IPS-20b (cell line): ENCODE results near the gene CA6.
"Not testable (repeated sequence)": the region's sequence is repeated elsewhere in the genome, so short reads cannot be mapped to it uniquely, and the experiment has no call there.

Experiments used
- H3K27ac ChIP-seq: one replicate; pipeline ENCODE4 v1.5.1; 2013; ENCODE audit warnings: low read length
- H3K27me3 ChIP-seq: 2 replicates; pipeline ENCODE4 v1.6.1; 2013; ENCODE audit warnings: mild to moderate bottlenecking, low read length, inconsistent platforms; ENCODE audit not compliant: insufficient read depth
- H3K36me3 ChIP-seq: 2 replicates; pipeline ENCODE4 v1.6.1; 2013; ENCODE audit warnings: low read depth, mild to moderate bottlenecking, inconsistent platforms, low read length, moderate library complexity; ENCODE audit not compliant: insufficient read depth
- H3K4me1 ChIP-seq: 2 replicates; pipeline ENCODE4 v1.6.1; 2013; ENCODE audit warnings: mild to moderate bottlenecking, control low read depth, inconsistent platforms, low read length, moderate library complexity; ENCODE audit not compliant: insufficient read depth
- H3K4me3 ChIP-seq: 2 replicates; pipeline ENCODE4 v1.5.1; 2013; ENCODE audit warnings: mild to moderate bottlenecking, low read length, inconsistent platforms
- H3K9ac ChIP-seq: 2 replicates; pipeline ENCODE4 v1.6.1; 2013; ENCODE audit warnings: low read depth, mild to moderate bottlenecking, inconsistent platforms, low read length, moderate library complexity
- H3K9me3 ChIP-seq: 2 replicates; pipeline ENCODE4 v1.6.1; 2013; ENCODE audit warnings: mild to moderate bottlenecking, low read depth, low read length, inconsistent platforms; ENCODE audit not compliant: insufficient read depth

Gene CA6

DNA sequence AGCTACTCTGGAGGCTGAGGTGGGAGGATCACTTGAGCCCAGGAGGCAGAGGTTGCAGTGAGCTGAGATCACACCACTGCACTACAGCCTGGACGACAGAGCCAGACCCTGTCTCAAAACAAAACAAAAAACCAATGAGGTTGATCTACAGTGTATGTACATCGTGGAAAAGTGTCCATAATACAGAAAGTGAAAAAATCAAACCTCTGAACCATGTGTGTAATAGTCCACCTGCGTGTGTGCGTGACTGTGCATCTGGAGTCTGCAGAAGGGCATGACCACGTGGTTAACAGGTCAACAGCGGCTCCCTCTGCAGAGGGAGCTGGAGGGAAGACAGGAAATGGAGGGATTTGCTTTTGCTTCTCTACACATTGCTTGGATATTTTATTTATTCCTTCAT is 34.8 kb upstream of the CA6 start:
- no peak overlapping the region for H3K4me3 ChIP-seq
- H3K27me3 ChIP-seq: no peaks in the 10 kb centered on the region
- H3K9me3 ChIP-seq: peaks cover 6% of the 10 kb centered on the region; the same call in 1 of the 2 replicates
- no peak overlapping the region for H3K27ac ChIP-seq
- H3K4me1 ChIP-seq: peaks cover 20% of the 10 kb centered on the region
- no peaks in the 10 kb centered on the region for H3K36me3 ChIP-seq
- H3K9ac ChIP-seq: no peak overlapping the region

DNA sequence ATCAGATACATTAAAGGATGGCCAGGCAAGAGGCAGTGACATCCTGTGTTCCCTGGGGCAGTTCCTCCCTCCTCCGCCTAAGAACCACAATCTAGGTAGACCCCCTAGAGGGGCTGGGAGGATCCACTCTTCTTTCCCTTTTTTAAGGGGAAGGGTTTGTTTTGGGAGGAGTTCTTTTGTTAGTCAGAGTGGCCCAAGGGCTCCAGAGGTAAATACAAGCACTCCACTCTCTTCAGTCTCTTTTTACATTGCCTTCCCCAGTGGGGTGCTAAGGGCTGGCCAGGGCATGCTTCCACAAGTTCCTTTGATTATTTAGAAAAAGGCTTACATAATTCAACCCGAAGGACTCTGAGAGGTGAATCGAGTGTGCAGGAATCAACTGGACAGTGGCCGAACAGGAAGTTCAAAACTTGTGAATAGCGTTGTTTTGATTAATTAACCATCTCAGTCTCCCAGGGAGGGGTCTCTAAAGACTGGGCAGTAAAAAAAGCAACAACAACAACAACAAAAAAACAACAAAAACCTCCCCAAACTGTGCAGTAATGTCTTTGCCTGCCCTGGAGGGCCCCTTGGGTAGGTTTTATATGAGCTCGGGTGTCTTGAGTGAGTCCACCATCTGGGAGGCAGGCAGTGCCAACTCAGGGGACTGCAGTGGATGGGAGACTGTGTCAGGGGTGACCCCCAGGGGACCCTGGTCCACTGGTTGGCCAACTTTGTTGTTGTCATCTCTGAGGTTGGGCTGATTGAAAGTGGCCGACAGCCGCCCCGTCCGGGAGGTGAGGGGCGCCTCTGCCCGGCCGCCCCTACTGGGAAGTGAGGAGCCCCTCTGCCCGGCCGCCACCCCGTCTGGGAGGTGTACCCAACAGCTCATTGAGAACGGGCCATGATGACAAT is 34.0 kb upstream of the CA6 start:
- Histone ChIP-seq H3K36me3 (no peaks in the 10 kb centered on the region), H3K27me3 (no peaks in the 10 kb centered on the region), H3K4me3 (no peak overlapping the region), H3K4me1 (peaks cover 22% of the 10 kb centered on the region), H3K27ac (no peak overlapping the region), H3K9ac (no peak overlapping the region), H3K9me3 (peaks cover 6% of the 10 kb centered on the region; the same call in 1 of the 2 replicates)

DNA sequence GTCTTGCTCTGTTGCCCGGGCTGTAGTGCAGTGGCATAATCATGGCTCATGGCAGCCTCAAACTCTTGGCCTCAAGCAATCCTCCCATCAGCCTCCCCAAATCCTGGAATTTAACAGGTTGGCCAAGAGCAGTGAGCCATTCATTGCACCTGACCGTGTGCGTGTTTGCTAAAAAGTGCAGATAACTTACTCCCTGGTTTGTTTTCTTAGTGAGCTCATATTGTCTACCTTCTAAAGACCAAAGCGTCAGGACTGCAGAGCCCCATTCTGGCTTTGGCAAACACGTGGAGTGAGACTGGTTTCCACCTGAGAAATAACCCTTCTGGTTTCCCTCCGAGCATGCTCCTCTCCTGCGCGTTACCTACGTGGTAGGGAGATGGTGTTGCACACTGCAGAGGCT is 32.2 kb upstream of the CA6 start:
- peaks cover 22% of the 10 kb centered on the region for H3K4me1 ChIP-seq
- no peak overlapping the region for H3K4me3 ChIP-seq
- no peak overlapping the region for H3K9ac ChIP-seq
- H3K36me3 ChIP-seq: no peaks in the 10 kb centered on the region
- H3K9me3 ChIP-seq: peaks cover 6% of the 10 kb centered on the region; the same call in 1 of the 2 replicates
- H3K27ac ChIP-seq: no peak overlapping the region
- no peaks in the 10 kb centered on the region for H3K27me3 ChIP-seq

DNA sequence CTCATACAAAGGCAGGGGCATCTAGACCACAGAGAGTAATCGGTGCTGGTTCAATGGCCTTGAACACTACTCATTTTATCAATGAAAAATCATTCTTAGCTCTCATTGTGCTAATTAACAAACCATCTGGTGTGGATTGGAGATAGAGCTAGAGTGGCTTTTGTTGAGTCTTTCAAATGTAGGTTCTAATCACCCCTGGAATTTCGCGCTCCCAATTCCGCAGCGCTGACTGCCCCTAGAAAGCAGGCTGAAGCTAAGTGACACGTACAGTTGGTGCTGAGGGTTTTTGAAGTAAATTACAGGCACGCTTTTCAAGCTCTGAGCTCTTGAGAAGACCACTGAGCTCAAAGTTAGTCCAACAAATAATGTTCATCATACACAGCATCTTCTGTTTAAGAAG is 31.2 kb upstream of the CA6 start:
- Histone ChIP-seq H3K9ac (no peak overlapping the region), H3K4me3 (no peak overlapping the region), H3K27me3 (no peaks in the 10 kb centered on the region), H3K4me1 (peaks cover 22% of the 10 kb centered on the region), H3K36me3 (no peaks in the 10 kb centered on the region), H3K9me3 (peaks cover 6% of the 10 kb centered on the region; the same call in 1 of the 2 replicates), H3K27ac (no peak overlapping the region)

DNA sequence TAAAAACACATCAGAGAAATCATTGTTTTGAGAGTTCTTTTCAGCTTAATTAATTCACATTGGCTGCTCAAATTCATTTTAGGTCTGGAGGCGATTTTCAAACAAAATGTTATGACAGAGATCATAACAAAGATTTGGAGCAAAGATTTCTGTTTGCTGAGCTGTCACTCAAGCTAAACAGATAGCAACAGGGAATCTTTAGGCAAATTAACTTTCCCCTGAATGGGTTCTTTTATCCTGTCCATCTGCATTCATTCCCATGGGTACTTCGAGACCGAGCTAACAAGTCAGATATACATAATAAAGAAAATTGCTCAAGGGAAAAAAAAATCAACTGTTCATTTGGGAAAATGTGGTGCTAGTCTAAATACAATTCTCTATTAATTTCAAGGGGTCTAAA is 30.2 kb upstream of the CA6 start:
- Histone ChIP-seq H3K4me1 (peaks cover 22% of the 10 kb centered on the region), H3K27me3 (no peaks in the 10 kb centered on the region), H3K4me3 (no peak overlapping the region), H3K27ac (no peak overlapping the region), H3K9me3 (peaks cover 6% of the 10 kb centered on the region; the same call in 1 of the 2 replicates), H3K9ac (no peak overlapping the region), H3K36me3 (no peaks in the 10 kb centered on the region)

DNA sequence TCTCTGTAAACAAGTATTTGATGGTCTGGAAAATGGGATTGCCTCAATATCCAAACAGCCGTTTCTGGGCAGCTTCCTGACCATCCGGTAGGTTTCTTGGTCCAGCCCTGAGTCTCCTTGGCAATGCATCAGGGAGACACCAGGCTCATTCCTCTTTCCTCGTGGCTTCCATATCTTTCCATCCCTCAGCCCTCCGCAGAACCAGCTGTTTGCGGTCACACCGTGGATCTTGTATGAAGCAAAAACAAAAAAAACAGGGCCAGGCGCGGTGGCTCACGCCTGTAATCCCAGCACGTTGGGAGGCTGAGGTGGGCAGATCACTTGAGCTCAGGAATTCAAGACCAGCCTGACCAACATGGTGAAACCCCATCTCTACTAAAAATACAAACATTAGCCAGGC is 28.1 kb upstream of the CA6 start:
- not testable (repeated sequence) for H3K9me3 ChIP-seq, H3K27me3 ChIP-seq, H3K36me3 ChIP-seq, H3K4me3 ChIP-seq, H3K27ac ChIP-seq, H3K9ac ChIP-seq
- peaks cover 18% of the 10 kb centered on the region; the same call in 1 of the 2 replicates for H3K4me1 ChIP-seq

DNA sequence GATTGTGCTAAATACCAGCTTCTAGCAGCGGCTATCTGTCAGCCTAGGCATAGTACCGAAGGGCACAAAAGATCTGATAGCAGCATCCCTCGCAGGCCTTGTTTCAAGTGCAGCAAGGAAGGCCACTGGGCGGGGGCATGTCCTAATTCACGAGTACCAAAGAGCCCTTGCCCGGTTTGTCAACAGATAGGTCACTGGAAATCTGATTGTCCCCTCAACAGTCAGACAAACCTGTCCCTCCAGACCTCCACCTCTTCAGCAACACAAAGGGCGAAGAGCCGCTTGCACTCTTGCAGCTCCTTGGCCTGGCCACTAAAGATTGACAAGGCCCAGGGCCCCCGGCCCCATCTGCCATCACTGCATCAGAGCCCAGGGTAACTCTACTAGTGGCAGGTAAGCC is 22.7 kb upstream of the CA6 start:
- no peaks in the 10 kb centered on the region for H3K36me3 ChIP-seq
- no peaks in the 10 kb centered on the region for H3K4me1 ChIP-seq
- H3K4me3 ChIP-seq: no peak overlapping the region
- H3K9ac ChIP-seq: no peak overlapping the region
- H3K9me3 ChIP-seq: no peaks in the 10 kb centered on the region
- no peaks in the 10 kb centered on the region for H3K27me3 ChIP-seq
- no peak overlapping the region for H3K27ac ChIP-seq

DNA sequence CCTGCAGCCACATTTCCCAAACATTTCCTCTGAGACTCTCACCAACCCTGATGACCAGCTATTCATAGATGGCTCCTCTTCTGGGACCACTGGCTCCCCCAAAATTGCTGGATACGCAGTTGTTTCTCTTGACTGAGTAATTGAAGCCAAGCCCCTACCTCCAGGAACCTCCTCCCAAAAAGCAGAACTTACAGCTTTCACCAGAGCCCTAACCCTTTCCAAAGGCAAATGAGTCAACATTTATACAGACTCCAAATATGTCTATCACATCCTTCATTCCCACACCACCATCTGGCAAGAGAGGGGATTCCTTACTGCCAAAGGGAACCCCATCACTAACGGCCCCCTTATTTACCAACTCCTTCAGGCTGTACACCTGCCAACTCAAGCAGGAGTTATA is 20.3 kb upstream of the CA6 start:
- Histone ChIP-seq H3K9me3 (no peaks in the 10 kb centered on the region), H3K36me3 (no peaks in the 10 kb centered on the region), H3K4me1 (no peaks in the 10 kb centered on the region), H3K27me3 (no peaks in the 10 kb centered on the region), H3K9ac (no peak overlapping the region), H3K4me3 (no peak overlapping the region), H3K27ac (no peak overlapping the region)

DNA sequence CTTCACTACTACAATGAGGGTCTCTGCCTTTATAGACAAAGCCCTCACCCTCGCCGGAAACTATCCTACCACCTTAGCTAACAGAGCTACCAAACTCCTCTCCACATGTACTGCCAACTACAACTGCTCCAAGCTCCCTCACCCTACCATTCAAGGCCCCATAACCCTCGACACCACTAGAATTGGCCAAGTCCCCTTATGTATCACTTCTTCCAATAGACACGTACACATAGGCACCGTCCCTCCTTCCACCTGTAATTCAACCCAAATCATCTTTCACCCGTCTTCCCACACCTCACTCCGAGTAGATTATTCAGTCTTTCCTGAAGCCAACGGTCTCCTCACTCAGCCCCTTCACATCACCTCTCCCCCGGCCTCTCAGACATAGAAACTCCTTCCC is 19.7 kb upstream of the CA6 start:
- Histone ChIP-seq H3K27ac (no peak overlapping the region), H3K4me3 (no peak overlapping the region), H3K9me3 (no peaks in the 10 kb centered on the region), H3K36me3 (no peaks in the 10 kb centered on the region), H3K9ac (no peak overlapping the region), H3K27me3 (no peaks in the 10 kb centered on the region), H3K4me1 (no peaks in the 10 kb centered on the region)

DNA sequence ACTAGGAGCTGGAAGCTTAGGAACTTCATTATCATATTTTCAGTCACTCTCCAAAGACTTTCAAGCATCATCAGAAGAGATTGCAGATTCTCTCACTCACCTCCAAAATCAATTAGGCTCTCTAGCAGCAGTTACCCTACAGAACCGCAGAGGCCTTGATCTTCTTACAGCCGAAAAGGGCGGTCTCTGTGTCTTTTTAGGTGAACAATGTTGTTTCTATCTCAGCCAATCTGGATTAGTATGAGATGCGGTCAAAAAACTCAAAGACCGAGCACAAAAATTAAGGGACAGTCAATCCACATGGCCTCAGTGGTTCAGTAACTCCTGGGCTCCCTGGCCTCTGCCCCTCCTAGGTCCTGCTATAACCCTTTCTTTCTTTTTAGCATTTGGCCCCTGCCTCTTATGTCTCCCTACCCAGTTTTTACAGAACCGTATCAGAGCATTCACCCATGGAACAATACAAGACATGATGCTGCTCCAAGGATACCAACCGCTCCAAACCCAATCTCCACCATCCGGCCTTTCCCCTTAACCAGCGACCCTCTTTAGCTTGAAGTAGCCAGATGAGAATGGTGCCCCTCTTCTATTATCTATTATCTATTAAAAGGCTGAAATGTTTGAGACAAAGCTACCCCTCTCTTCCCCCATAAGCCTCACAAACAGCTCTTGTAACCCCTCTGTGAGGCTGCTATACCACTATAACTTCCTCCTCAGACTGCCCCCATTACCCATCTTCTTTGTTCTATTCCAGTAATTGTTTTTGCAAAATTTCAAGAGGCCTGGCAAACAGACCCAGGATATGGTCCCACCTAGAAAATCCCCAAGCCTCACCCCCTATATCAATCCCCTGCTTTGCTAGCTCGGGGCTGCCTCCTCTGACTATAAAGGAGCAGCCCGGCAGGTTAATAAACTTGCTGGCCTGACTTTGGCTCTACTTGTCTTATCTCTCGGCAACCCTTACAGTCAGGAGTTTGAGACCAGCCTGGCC is 18.7 kb upstream of the CA6 start:
- Histone ChIP-seq H3K36me3 (no peaks in the 10 kb centered on the region), H3K4me1 (no peaks in the 10 kb centered on the region), H3K27ac (no peak overlapping the region), H3K9ac (no peak overlapping the region), H3K4me3 (no peak overlapping the region), H3K9me3 (no peaks in the 10 kb centered on the region), H3K27me3 (no peaks in the 10 kb centered on the region)

DNA sequence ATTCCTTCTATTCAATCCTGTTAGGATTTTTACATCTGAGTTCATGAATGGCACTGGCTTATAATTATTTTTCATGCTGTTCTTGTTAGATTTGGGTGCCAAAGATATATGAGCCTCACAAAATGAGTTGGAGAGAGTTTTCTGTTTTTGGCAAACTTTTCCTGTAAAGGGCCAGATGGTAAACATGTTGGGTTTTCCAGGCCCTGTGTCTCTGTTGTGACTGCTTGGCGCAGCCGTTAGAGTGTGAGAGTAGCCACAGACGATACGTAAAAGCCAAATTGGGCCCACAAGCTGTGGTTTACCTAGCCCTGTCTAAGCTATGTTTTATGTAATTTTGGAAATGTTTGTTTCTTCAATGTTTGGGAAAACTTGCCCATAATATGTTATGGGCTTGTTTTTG is 15.6 kb upstream of the CA6 start:
- Histone ChIP-seq H3K9me3 (no peaks in the 10 kb centered on the region), H3K9ac (no peak overlapping the region), H3K27me3 (no peaks in the 10 kb centered on the region), H3K27ac (no peak overlapping the region), H3K36me3 (no peaks in the 10 kb centered on the region), H3K4me3 (no peak overlapping the region), H3K4me1 (no peaks in the 10 kb centered on the region)
